ENCODE data around the gene MLST8.
"Not testable (repeated sequence)": the region's sequence is repeated elsewhere in the genome, so short reads cannot be mapped to it uniquely, and the experiment has no call there.

MLST8 gene

DNA sequence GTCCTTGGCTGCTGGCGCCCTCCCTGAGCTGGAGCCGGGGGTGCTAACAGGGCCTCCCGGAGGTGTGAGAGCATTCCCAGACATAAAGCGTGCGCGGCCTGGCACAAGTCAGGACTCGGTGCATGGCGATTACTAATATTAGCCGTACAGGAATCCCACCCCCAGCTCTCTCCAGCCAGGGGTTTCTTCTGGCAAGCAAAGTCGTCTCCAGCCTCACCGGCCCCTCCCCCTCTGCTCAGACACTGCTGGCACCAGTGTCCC, 13.9 kb upstream of the MLST8 start:
- DNase-seq: no peak

DNA sequence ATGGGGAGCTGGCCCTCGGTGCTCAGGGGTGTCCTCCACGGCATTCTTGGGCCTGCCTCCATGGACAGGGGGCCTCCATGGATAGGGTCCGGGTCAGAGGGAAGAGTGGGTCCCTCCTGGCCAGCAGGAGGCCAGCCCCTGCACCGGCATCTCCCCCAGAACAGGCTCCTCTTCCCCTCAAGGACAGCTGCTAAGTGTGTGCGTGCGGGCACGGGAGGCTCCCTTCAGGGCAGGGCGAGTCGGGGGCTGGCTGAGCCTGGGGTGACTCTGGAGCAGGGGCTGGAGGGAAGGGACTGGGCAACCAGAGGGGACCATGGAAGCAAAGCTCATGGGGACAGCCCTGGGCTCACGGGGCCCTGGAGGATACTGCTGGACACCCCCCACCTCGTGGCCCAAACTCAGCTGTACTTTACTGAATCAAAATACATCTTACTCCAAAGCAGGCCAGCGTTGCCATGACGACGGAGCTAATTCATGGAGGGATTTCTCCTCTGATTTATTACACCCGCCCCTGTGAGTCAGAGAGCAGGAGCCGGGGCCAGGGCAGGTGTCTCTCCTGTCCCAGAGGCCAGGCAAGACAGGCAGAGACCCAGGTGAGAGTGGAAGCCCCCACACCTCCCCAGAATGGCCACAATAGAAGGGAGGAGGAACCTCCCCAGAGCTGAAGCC, 11.0 kb upstream of the MLST8 start:
- DNase-seq: no peak

DNA sequence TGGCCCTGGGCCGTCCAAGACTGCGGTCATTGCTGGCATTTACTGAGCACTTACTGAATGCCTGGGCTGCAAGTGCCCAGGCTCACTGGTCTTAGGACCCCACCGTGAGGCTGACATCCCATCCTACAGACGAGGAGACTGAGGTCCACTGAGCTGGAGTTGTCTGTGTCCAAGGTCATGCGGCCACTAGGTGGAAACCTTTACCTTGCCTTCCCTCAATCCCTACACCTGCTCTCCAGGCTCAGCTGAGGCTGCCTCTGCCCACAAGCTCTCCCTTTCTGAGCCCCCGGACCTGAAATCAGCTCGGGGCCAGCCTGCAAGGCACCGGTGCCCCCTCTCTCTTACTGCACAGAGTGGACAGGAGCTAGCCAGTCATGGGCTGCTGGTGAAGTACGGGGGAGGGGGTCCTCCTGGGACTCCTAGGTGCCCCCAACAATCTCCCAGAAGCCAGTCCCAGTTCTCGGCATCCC, 10.4 kb upstream of the MLST8 start:
- peak; percentile 16 for DNase-seq

DNA sequence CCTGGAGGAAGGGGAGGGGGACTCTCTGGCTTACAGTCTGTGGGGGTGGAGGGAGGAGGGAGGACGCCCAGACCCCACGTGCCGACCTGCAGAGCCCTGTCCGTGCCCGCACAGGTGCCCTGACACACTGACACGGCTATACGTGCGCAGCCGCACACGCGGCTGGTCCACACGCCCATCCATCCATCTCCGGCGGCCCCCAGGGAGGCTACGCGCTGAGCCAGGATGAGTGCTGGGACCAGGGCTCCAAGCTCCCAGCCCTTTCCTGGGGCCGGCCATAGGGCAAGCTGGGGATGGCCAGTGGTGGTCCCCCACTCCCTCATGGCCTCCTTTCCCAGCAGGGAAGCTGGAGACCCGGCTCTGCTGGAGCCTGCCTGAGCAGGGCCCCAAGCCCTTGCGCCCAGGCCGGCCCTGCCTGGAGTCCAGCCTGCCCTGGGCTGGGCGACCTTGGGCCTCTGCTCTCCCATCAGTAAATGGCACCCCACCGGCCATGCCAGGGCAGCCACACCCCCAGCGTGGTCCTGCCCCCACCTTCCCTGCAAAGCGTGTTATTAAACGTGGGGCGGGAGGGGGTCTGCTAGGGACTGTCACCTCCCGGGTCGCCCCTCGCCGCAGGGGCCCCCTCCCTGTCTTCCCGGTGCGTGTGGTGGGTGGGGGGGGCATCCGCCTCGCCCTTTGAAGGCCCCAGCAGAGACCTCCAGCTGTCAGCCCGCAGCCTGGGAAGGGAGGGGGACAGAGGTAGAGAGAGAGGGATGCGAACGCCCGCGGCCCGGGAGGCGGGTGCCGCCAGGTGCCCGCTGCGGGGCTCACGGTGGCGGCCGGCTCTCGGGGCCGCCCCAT, 9.7 kb upstream of the MLST8 start:
- DNase-seq: no peak

DNA sequence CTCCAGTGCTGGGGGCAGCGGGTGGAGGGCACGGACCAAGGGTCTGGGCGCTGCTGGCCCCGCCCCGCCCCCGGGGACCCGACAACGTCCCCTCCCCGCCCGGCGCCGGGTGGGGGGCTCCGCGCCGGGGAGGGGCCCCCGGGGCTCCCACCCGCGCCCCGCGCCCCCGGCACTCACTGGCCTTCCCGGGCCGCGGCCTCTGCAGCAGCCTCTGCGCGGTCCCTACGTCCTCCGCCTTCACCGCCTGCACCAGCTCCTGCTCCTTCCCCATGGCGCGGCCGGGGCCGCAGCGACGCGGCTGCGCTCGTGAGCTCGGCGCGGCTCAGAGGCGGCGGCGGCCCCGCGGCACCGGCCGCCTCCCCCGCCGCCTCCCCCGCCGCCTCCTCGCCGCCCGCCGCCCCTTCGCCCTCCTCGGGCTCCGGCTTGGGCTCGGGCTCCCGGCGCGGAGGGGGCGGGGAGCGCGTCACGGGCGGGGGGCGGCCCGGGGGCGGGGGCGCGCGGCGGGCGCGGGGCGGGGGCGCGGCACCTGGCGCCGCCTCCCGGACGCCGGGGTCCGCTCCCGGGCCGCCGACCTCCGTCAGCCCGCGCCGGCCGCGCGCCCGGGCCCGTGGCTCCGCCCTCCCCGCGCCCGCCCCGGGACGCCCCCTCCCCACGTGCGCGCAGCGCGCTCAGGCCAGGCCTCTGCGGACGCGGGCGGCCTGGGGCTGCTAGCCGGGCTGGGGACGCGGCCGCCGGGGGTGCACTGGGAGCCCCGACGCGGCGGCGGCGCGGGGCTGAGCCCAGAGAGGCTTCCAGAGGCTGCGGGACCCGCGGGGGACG, 8.9 kb upstream of the MLST8 start, which contains the start of gene CASKIN1:
Gene CASKIN1 (minus strand): TSS at position 444 of the 819 bp plus-strand sequence. CDS start 173 bp downstream, at position 271.
- no peak for DNase-seq

DNA sequence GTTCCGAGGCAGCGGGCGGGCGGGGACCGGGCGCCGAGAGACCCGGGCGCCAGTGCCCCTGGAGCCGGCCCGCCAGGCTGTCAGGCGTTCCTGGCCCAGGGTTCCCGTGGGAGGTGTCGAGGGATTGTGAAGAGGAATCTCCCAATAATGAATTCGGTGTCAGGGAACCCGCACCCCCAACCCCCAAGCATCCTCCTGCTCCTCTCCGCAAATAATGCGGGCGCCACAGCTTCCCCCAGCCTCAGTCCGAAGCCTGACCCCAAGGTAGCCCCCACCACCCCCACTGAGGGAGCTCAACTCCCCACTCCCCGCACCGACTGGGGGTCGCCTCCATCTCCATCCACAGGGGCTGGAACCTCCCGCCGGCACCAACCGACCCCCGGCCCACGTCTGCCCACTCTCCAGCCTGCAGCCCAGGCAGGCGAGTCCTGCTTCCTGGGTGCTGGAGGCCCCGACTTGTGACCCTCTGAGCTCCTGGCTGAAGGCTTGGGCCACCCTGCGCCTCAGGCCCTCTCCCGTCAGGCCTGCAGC, 8.2 kb upstream of the MLST8 start:
- DNase-seq: no peak

DNA sequence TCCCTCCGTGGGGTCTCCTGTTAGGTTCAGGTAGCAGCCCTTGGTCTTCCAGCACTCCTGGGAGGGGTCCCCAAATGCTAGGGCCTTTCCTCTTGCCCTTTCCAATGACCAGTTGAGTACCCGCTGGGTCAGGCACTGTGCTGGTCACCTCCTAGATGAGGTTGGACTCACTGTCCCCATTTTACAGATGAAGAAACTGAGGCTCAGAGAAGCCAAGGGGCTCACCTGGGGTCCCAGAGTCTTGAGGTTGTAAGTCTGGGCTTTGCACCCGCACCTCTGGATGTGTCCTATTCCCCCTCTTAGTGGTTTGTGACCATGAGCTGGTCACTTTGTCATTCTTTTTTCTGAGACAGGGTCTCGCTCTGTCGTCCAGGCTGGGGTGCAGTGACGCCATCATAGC, 7.5 kb upstream of the MLST8 start:
- DNase-seq: no peak

DNA sequence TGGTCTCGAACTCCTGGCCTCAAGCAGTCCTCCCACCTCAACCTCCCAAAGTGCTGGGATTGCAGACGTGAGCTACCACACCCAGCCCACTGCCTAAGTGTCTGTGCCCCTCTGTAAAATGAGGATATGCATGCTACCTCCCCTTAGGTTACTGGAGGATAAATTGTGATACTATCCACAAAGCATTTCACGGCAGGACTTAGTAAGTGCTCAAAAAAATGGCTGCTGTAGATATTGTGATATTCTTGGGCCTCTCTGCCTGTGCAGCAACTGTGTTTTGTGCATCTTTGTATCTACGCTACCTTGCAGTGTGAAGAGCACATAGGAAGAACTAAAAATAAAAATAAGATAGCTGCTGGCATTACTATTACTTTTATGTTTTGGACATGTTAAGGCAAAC, 7.0 kb upstream of the MLST8 start:
- DNase-seq: no peak

DNA sequence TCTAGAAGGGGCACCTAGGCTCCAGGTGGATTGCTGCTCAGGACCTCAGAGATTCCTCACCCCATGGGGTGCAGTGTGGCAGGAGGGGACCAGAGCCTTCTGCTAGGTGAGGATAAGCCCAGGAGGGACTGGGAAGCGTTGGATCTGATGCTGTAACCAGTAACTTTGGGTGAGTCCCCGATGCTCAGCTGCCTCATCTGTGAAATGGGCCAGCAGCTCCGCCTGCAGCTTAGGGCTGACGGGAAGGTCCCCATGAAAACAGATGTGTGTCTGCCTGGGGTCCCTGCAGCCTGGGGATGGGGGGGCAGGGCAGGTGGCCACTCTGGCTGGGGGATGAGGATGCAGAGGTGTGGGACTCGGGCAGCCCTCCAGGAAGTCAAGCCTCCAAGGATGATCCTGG, 6.2 kb upstream of the MLST8 start:
- no peak for DNase-seq

DNA sequence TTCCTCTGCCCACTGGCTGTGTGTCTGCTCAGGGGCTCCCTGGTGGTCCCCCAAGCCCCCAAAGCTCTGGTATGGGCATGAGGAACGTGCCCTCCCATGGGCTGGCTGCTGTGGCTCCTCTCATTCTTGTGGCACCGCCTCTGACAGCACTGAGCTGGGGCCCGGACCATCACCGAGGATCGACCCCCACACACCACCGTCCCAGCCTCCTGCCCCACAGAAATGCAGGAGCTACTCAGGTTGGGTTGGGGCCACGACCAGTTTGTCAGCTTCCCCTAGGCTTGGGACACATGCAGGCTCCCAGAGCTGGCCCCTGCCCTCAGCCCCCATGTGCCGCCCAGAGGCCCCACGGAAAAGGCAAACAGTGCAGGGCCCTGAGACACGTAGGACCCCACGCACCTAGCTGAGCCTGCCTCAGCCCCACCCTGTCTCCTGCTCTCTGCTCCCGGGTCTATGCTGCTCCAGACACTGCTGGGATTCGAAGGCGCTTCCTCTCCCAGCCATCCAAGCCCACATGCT, 5.6 kb upstream of the MLST8 start:
- no peak for DNase-seq

DNA sequence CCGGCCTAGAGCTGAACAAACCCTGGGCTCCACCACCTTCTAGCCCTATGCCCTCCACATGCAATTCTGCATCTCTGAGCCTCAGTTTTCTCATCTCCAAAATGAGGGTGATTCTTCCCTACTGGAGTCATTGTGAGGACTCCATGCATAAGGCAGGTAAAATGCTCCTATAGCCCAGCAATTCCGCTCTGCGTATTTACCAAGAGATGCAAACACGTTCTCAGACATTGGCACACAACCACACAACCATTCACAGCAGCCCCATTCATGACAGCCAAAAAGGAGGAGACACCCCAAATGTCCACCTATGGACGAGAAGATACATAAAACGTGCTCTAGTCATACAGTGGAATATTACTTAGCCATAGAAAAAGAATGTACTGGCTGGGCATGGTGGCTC, 4.9 kb upstream of the MLST8 start:
- DNase-seq: no peak

DNA sequence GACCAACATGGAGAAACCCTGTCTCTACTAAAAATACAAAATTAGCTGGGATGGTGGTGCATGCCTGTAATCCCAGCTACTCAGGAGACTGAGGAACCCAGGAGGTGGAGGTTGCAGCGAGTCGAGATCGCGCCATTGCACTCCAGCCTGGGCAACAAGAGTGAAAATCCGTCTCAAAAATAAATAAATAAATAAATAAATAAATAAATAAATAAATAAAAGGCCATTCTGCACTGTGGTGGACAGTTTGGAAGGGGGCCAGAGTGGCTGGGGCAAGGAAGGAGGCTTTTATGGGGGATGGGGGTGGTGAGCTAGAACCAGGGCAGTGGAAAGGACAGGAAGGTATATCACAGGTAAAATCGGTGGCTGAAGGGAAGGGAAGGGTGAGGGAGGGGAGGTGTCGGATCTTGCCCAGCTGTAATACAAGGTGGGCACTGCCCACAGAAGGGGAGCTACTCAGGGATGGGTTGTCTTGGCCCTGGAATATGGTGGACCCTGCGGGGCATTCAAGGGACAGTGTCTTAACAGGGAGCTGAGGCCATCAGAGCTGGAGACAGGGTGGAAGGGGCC, 2.0 kb upstream of the MLST8 start:
- not testable (repeated sequence) for DNase-seq

DNA sequence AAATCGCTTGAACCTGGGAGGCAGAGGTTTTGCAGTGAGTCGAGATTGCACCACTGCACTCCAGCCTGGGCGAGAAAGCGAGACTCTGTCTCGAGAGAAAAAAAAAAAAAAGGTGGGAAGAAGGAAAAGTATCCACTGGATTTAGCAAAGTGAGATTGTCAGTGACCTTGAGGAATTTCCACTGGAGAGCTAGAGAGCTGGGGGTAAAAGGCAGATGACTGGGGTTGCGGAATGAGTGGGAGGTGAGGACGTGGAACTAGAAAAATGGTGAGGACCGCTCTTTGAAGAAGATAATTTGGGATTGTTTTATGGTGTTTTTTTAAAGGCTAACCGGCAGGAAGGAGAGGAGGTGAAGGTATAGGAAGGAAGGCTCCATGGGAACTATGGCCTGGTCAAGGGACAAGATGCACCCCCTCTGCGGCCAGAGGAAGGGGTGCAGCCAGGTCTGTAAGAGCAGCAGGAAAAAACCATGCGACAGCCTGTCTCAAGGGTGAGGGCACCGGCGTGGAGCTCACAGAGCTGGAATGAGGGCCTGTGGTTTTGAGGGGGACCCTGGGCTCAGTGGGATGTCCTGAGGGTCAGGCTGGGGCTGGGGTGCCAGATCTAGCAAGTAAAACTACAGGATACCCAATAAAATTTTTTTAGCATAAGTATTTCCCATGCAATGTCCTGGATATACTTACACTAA, 694 bp upstream of the MLST8 start:
- DNase-seq: no peak

DNA sequence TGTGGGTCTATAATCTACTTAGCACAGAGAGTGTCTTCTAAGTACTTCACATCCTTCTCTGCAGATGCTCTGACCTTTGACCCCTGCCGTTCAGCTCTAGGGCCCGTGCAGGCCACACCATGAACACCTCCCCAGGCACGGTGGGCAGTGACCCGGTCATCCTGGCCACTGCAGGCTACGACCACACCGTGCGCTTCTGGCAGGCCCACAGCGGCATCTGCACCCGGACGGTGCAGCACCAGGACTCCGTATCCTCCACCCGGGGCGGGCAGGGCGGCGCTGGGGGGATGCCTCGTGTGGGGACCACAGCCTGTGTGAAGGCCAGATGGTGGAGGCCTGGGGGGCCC, 686 bp downstream of the MLST8 start:
- DNase-seq: no peak

DNA sequence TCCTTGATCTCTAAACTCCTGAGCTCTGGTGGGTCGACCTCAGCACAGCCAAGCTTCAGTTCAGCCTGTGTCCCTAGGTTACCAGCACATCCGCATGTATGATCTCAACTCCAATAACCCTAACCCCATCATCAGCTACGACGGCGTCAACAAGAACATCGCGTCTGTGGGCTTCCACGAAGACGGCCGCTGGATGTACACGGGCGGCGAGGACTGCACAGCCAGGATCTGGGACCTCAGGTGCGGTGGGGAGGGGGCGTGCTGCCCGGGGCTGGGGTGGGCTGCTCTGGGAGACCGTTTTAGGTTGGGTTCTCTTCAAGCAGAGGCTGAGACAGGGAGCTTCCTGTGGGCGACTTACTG, 1.1 kb downstream of the MLST8 start:
- no peak for DNase-seq

DNA sequence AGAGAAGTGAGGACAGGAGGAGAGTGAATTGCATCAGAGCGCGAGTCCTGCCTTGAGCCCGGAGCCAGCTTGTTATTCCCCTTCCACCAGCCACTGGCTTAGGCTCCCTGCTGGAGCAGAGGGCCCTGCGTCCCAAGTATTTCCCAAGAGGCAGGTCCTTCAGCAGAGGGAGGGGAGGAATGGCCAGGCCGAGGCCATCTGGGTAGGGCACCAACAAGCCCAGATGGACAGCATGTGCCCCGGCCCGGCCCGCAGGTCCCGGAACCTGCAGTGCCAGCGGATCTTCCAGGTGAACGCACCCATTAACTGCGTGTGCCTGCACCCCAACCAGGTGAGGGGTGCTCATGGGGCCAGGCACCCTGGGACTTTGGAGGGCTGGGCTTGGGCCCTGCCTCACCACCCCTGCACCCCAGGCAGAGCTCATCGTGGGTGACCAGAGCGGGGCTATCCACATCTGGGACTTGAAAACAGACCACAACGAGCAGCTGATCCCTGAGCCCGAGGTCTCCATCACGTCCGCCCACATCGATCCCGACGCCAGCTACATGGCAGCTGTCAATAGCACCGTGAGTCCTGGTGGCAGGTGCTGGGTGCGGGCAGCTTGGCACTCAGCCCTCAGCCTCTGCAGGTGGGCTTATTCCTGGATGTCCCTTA, 1.7 kb downstream of the MLST8 start:
- no peak for DNase-seq

DNA sequence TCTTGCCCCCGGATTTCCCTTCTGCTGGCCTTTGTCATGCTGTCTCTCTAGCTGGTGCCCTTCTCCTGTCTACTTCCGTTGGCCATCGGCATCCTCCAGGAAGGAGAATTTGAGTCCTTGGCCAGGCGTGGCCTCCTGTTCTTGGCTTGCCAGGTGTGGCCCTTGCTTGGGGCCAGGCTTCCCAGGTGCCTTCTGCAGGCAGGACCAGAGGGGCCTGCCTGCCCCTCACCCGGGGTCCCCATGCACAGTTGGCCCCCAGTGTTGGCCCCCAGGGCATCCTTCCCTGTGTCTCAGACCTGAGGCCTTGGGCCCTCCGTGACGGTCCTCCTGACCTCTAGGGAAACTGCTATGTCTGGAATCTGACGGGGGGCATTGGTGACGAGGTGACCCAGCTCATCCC, 2.6 kb downstream of the MLST8 start:
- DNase-seq: no peak

DNA sequence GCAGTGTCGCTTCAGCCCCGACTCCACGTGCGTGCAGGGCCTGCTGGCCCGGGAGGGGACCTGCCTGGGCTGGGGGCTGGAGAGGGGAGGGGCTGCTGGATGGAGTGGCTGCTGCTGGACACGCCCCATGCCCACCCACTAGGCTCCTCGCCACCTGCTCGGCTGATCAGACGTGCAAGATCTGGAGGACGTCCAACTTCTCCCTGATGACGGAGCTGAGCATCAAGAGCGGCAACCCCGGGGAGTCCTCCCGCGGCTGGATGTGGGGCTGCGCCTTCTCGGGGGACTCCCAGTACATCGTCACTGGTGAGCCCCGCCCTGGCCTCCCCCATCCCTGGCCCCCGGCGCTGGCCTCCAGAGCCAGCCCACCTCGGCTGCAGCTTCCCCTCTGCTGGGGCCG, 3.1 kb downstream of the MLST8 start:
- DNase-seq: no peak

DNA sequence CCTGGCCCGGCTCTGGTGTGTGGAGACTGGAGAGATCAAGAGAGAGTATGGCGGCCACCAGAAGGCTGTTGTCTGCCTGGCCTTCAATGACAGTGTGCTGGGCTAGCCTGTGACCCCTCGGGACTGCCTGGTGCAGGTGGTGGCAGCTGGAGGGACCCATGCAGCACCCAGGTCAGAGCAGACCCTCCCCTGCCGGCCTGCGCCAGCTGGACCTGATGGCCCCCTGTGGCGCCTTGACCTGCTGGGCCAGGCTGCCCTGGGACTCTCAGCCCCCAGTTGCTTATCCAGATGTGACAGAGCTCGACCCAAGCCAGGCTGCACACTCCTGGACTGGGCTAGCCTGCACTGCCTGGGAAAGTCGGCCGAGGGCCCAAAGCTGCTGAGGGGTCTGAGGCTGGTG, 3.5 kb downstream of the MLST8 start:
- no peak for DNase-seq

DNA sequence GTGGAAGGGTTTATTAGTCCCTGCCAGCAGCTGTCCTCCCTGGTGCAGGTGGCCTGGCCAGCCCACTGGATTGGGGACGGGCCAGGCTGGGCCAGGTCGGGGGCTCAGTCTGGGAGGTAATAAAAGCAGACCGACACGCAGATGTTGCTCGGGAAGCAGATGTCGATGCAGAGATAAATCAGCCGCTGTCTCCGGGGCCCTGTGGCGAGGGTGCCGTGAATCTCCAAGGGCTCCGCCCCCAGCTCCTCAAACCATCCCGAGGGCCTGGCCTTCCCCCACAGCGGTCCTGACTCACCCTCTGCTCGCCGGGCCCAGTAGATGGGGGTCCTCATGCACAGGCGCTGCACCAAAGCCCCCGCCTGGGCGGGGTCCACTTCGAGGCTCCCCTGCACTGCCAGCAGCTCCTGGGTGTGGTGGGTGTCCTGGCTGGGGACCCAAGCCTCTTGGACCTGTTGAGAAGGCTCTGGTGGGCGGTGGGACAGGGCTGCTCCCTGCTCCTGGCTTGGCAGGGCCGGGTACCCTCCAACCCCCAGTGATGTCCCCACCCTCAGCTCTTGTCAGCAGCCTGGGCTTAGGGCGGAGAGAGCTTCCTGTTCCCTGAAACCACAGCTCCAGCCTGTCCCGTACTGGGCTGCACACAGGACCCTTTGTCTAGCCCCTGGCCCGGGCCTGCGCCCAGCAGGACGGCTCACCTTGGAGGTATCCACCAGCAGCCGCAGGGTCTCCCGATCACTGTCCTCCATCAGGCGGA, 4.2 kb downstream of the MLST8 start:
- no peak for DNase-seq

DNA sequence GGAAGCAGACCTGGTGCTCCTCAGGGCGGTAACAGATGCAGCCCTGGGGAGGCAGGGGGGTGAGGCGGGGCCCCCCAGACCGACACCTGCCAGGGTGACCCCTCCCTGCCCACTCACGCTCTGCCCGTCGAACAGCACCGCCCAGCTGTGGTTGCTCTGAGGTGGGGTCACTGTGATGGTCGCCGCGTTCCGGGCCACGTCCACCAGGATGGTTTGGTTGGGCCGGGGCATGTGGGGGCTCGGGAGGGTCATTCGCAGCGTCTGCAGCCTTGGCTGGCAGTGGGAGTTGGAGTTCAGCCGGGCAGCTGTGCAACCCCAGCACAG, 4.7 kb downstream of the MLST8 start:
- DNase-seq: no peak
